Transverse colon (tissue), 4 donors: ENCODE data around the gene SLC15A4. TPM values are rescaled to one million over a fixed set of nuclear protein-coding genes. Genes with fewer than 3 reads are reported as not detected.
"Not testable (repeated sequence)": the region's sequence is repeated elsewhere in the genome, so short reads cannot be mapped to it uniquely, and the experiment has no call there.

Experiments
- DNase-seq: peaks from one replicate; pipeline ENCODE4 v3.0.0-alpha.2; 2019
- H3K27ac ChIP-seq, 4 donors: fragments of 200-600 bp; sonication (generic); 2 replicates each; pipeline ENCODE4 v1.5.1; 2016 to 2018; ENCODE audit warnings: inconsistent platforms in 4 of 4
- H3K27me3 ChIP-seq: fragments of 200-600 bp; sonication (generic); 2 replicates; pipeline ENCODE4 v1.5.1; 2017; ENCODE audit warnings: inconsistent platforms
- H3K36me3 ChIP-seq, 4 donors: fragments of 200-600 bp; sonication (generic); 2 replicates each; pipeline ENCODE4 v1.5.1; 2017 to 2019; ENCODE audit warnings: inconsistent platforms in 4 of 4
- H3K4me1 ChIP-seq, 4 donors: fragments of 200-600 bp; sonication (generic); 2 replicates each; pipeline ENCODE4 v1.5.1; 2017 to 2020; ENCODE audit warnings: inconsistent platforms in 4 of 4
- H3K4me3 ChIP-seq, 4 donors: fragments of 200-600 bp; sonication (generic); 1 replicate in 1 of 4; 2 replicates in 3 of 4; pipeline versions ENCODE4 v1.5.1 to v1.6.1; 2017 to 2019; ENCODE audit warnings: inconsistent platforms in 4 of 4
- H3K9me3 ChIP-seq, 2 donors: fragments of 200-600 bp; sonication (generic); 2 replicates each; pipeline ENCODE4 v1.5.1; 2017 to 2019; ENCODE audit warnings: inconsistent platforms in 2 of 2
- CTCF ChIP-seq, 5 experiments: fragments of 200-600 bp in 3 of 5; fragments of 450-650 bp in 2 of 5; sonication (generic) in 3 of 5; IDR thresholded peaks; 1 replicate in 2 of 5; 2 replicates in 3 of 5; pipeline ENCODE4 v1.5.1; 2016 to 2017; ENCODE audit warnings: antibody characterized with exemption in 5 of 5, inconsistent platforms in 3 of 5, mild to moderate bottlenecking in 2 of 5, moderate library complexity in 1 of 5
- EP300 ChIP-seq: sonication (generic); formaldehyde crosslinking; IDR thresholded peaks from one replicate; pipeline ENCODE4 v1.6.1; 2017; ENCODE audit warnings: antibody characterized with exemption, low read depth
- POLR2A ChIP-seq: fragments of 450-650 bp; IDR thresholded peaks from one replicate; pipeline ENCODE4 v1.6.1; 2016; ENCODE audit warnings: antibody characterized with exemption, mild to moderate bottlenecking, moderate library complexity
- POLR2AphosphoS5 ChIP-seq, 3 donors: sonication (generic); formaldehyde crosslinking; IDR thresholded peaks; one replicate each; pipeline ENCODE4 v1.6.1; 2016; ENCODE audit warnings: antibody characterized with exemption in 3 of 3
- WGBS, 2 donors: methylation state at CpG; one replicate each; pipeline ENCODE4 v1.1.5; 2018; ENCODE audit warnings: low coverage in 1 of 2; 5-methylcytosine and 5-hydroxymethylcytosine counted together
- in situ Hi-C, 4 donors: fragments of 200-750 bp; cut with MboI; loops; one replicate each; pipeline versions ENCODE4 v1.15.0 to v1.15.1; 2017; ENCODE audit warnings: low sequenced_read_pairs in 3 of 4, low pct_ligation_motif_present in 1 of 4, low pct_unique_long_range_greater_than_20kb in 1 of 4
- intact Hi-C: fragments of 100-400 bp; cut with DNase I; formaldehyde crosslinking; loops from one replicate; pipeline ENCODE4 v1.15.1; 2023; ENCODE audit warnings: low total_unique reads
- total RNA-seq, 4 donors: library from RNA; depleted of rRNA; stranded (reverse); fragments of >200 nt; gene quantifications; one replicate each; pipeline ENCODE4 v1.1.0, GENCODE V29; 2016

SLC15A4 gene
- total RNA-seq, 4 donors from 2014 or later, result 13.1 to 41.2 (median 32.7) TPM

GRCh38 chr12:128810182-128811127 lies 13.3 kb downstream of the SLC15A4 start:
- no peak overlapping the region for H3K4me3 ChIP-seq
- in situ Hi-C loops, result no loop called here

GRCh38 chr12:128808651-128809050 lies 15.1 kb downstream of the SLC15A4 start:
- intact Hi-C loops (no loop called here), in situ Hi-C loops (no loop called here)
- no peak overlapping the region for H3K27ac ChIP-seq
- H3K36me3 ChIP-seq, result peaks cover 0 to 32% (median 7%) of the 10 kb centered on the region in 4 donors
- TF ChIP-seq POLR2A, result no peak
- no peak for TF ChIP-seq POLR2AphosphoS5 (IDR thresholded peaks at IDR 0.05)
- TF ChIP-seq CTCF (IDR thresholded peaks at IDR 0.05), result no peak
- TF ChIP-seq EP300, result no peak
- no peaks in the 10 kb centered on the region for H3K9me3 ChIP-seq
- DNase-seq, result no peak
- peaks cover 4 to 22% (median 8%) of the 10 kb centered on the region in 4 donors for H3K4me1 ChIP-seq
- H3K27me3 ChIP-seq, result no peaks in the 10 kb centered on the region
- 92 to 94% methylated on average over 7 to 12 of the region's 12 CpGs for WGBS, 2 donors
- no peak overlapping the region for H3K4me3 ChIP-seq

More at GRCh38 chr12:128810182-128811127, 13.3 kb downstream of the SLC15A4 start:
- H3K27ac ChIP-seq, result peak overlapping the region; percentile 17 to 60 (median 42)
- peak; percentile 65 for DNase-seq
- TF ChIP-seq POLR2AphosphoS5 (IDR thresholded peaks at IDR 0.05) (peak in 1 of 3 donors; percentile 10), CTCF (IDR thresholded peaks at IDR 0.05) (no peak), POLR2A (no peak), EP300 (no peak)
- intact Hi-C loops, result no loop called here
- H3K36me3 ChIP-seq, result peaks cover 0 to 15% (median 3%) of the 10 kb centered on the region in 4 donors
- WGBS, 2 donors, result 49% methylated on average over 14 of the region's 14 CpGs; no CpG with 5 or more reads in 1 of the 2 donors
- H3K4me1 ChIP-seq, result peaks cover 4 to 22% (median 8%) of the 10 kb centered on the region in 4 donors
- no peaks in the 10 kb centered on the region for H3K9me3 ChIP-seq
- no peaks in the 10 kb centered on the region for H3K27me3 ChIP-seq

GRCh38 chr12:128807161-128807724 lies 16.5 kb downstream of the SLC15A4 start:
- Histone ChIP-seq H3K27ac (no peak overlapping the region), H3K4me3 (no peak overlapping the region), H3K36me3 (peaks cover 0 to 23% (median 7%) of the 10 kb centered on the region in 4 donors), H3K9me3 (no peaks in the 10 kb centered on the region), H3K4me1 (peaks cover 4 to 22% (median 8%) of the 10 kb centered on the region in 4 donors), H3K27me3 (no peaks in the 10 kb centered on the region)
- 89 to 96% methylated on average over 5 to 14 of the region's 14 CpGs for WGBS, 2 donors
- TF ChIP-seq EP300, result no peak
- TF ChIP-seq POLR2A, result no peak
- TF ChIP-seq CTCF (IDR thresholded peaks at IDR 0.05), result no peak
- TF ChIP-seq POLR2AphosphoS5 (IDR thresholded peaks at IDR 0.05), result no peak
- intact Hi-C loops, result no loop called here
- no peak for DNase-seq
- in situ Hi-C loops, result no loop called here

GRCh38 chr12:128806573-128806972 lies 17.2 kb downstream of the SLC15A4 start:
- Histone ChIP-seq H3K27ac (no peak overlapping the region), H3K27me3 (no peaks in the 10 kb centered on the region), H3K9me3 (no peaks in the 10 kb centered on the region), H3K4me1 (peaks cover 4 to 22% (median 8%) of the 10 kb centered on the region in 4 donors), H3K4me3 (no peak overlapping the region), H3K36me3 (peaks cover 0 to 24% (median 7%) of the 10 kb centered on the region in 4 donors)
- no peak for DNase-seq
- no peak for TF ChIP-seq POLR2AphosphoS5 (IDR thresholded peaks at IDR 0.05)
- no peak for TF ChIP-seq EP300
- TF ChIP-seq POLR2A, result no peak
- no peak for TF ChIP-seq CTCF (IDR thresholded peaks at IDR 0.05)
- intact Hi-C loops (no loop called here), in situ Hi-C loops (no loop called here)
- WGBS, 2 donors, result 68 to 96% methylated on average over 4 to 9 of the region's 9 CpGs

GRCh38 chr12:128805406-128805805 lies 18.4 kb downstream of the SLC15A4 start:
- DNase-seq, H3K9me3 ChIP-seq, intact Hi-C loops, H3K4me3 ChIP-seq, H3K27me3 ChIP-seq, H3K27ac ChIP-seq, in situ Hi-C loops: not testable (repeated sequence)
- WGBS, 2 donors, result 97 to 100% methylated on average over 1 to 5 of the region's 5 CpGs
- Histone ChIP-seq H3K36me3 (peaks cover 0 to 36% (median 10%) of the 10 kb centered on the region in 4 donors), H3K4me1 (peaks cover 0 to 12% (median 2%) of the 10 kb centered on the region in 4 donors)
